Retinal pigment epithelial cell (primary cell): ENCODE results near the gene ETFDH.

ENCODE experiments used
- DNase-seq: peaks from one replicate; pipeline ENCODE4 v3.0.0-alpha.2; 2010; ENCODE audit warnings: low read depth
- H3K4me3 ChIP-seq: 2 replicates; pipeline ENCODE4 v1.5.1; 2011; ENCODE audit warnings: mild to moderate bottlenecking, low read length, control low read depth, moderate library complexity
- TF ChIP-seq, protein P1 (sequence below): conservative IDR thresholded peaks from 2 replicates; pipeline ENCODE4 v1.5.1; 2011; ENCODE audit warnings: low read depth, low read length, control low read depth, inconsistent platforms

Gene ETFDH

GRCh38 chr4:158671915-158672806, at the start of gene ETFDH:
ETFDH (plus strand) TSS chr4:158672296; CDS start chr4:158672457, 161 bp downstream.
- DNase-seq, result peak; percentile 97

DNA sequence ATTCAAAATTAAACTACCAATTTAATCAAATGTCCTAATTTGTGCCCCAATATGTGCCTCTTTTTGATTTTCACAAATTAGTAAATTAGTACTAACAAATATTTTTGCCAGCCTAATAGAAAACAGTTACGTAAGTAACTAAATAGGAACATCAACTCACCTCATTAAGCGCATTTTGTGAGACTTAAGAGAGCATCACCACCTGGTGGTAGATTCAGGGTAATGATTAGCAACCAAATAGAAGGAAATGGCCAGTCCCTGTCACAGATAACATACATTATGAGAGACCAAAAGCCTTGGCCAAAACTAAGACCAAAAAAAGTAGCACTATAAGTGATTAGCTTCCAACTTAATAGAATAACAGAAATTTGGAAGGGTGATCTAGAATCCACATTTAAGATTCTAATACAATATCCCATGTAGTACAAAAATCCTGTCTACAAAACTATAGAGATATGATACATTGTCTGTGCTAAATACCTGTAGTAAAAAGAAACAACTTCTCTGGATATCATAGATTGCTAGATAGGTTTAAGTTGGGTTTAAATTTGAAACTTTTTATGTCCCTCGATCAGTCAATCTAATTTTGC, 47.1 kb upstream of the ETFDH start:
- TF ChIP-seq, protein P1, sequence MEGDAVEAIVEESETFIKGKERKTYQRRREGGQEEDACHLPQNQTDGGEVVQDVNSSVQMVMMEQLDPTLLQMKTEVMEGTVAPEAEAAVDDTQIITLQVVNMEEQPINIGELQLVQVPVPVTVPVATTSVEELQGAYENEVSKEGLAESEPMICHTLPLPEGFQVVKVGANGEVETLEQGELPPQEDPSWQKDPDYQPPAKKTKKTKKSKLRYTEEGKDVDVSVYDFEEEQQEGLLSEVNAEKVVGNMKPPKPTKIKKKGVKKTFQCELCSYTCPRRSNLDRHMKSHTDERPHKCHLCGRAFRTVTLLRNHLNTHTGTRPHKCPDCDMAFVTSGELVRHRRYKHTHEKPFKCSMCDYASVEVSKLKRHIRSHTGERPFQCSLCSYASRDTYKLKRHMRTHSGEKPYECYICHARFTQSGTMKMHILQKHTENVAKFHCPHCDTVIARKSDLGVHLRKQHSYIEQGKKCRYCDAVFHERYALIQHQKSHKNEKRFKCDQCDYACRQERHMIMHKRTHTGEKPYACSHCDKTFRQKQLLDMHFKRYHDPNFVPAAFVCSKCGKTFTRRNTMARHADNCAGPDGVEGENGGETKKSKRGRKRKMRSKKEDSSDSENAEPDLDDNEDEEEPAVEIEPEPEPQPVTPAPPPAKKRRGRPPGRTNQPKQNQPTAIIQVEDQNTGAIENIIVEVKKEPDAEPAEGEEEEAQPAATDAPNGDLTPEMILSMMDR, result peak; percentile 75
- no peak overlapping the region for H3K4me3 ChIP-seq
- DNase-seq, result peak; percentile 28

More at GRCh38 chr4:158671915-158672806, at the start of gene ETFDH:
- TF ChIP-seq, protein P1, result peak; percentile 59
- peak within 1 kb of the TSS; percentile 92 for H3K4me3 ChIP-seq

DNA sequence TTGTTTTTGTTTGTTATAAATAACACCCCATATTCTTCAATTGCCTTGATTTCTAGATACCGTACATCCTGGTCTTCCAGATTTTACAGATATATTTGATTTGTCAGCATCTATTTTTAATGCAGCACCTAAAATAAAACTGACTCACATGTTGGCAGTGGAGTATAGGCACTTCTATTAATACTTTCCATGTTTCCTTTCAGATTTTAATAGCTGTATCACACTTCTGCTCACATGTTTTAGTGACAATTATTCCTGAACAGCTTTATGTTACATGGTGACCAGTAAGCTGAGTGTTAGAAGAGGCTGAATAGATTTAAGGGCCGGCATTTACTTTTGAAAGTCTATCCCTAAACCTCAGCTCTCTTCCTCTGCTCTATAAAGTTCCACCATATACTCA, 46.6 kb upstream of the ETFDH start:
- TF ChIP-seq, protein P1, result no peak
- DNase-seq, result no peak
- no peak overlapping the region for H3K4me3 ChIP-seq

GRCh38 chr4:158630893-158631292, 41.2 kb upstream of the ETFDH start:
- TF ChIP-seq, protein P1, result no peak
- DNase-seq, result peak; percentile 39
- H3K4me3 ChIP-seq, result no peak overlapping the region

- TF ChIP-seq, protein P1, result no peak
- no peak for DNase-seq
- no peak overlapping the region for H3K4me3 ChIP-seq
Observed at GRCh38 chr4:158636619-158637018, 35.5 kb upstream of the ETFDH start.

DNA sequence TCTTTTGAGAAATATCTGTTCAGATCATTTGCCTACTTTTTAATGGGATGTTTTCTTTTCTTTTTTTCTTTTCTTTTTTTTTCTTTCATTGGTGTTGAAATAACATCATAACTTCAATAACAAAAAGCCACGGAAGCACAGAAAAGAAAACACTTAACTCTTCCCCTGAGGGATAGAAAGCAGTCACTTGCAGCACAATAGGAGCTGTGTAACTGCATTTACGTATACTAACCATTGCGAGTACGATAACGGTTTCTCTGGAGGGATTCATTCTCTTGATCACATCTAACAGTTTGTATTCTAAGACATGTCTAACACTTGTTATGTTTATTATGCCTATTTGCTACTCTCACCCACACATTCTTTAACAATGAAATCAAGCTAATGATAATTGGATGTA, 27.7 kb upstream of the ETFDH start:
- TF ChIP-seq, protein P1, result no peak
- no peak overlapping the region for H3K4me3 ChIP-seq
- no peak for DNase-seq
